ENCODE data around the gene MCM8.

DNA sequence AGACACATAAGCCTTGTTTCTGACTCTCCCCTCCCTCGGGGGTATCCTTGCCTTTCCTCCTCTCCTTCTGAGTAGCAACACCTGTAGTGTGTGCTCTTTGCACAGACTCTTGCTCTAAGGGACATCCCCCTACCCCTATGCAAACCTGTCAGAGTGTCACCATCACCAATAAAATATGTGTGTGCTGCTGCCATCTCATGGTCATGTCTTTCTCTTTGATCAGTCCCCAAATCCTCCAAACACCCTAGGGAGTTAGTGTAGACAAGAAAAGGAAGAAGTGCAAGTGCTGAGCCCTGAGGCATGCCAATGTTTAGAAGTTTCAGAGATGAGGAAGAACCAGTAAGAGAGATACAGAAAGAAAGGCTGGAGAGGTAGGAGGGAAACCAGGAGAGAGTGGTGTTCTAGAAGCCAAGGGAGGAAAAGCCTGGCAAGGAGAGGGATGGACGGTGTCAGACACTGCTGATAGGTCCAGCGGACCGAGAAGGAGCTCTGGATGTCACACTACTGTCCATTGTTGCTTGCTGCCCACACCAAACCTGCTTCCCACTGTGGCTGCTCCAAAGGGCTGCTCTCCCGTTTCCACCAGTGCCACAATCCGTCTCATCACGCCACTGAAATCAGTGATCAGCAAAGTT is 16.5 kb upstream of the MCM8 start:
- TF ChIP-seq, protein P1, sequence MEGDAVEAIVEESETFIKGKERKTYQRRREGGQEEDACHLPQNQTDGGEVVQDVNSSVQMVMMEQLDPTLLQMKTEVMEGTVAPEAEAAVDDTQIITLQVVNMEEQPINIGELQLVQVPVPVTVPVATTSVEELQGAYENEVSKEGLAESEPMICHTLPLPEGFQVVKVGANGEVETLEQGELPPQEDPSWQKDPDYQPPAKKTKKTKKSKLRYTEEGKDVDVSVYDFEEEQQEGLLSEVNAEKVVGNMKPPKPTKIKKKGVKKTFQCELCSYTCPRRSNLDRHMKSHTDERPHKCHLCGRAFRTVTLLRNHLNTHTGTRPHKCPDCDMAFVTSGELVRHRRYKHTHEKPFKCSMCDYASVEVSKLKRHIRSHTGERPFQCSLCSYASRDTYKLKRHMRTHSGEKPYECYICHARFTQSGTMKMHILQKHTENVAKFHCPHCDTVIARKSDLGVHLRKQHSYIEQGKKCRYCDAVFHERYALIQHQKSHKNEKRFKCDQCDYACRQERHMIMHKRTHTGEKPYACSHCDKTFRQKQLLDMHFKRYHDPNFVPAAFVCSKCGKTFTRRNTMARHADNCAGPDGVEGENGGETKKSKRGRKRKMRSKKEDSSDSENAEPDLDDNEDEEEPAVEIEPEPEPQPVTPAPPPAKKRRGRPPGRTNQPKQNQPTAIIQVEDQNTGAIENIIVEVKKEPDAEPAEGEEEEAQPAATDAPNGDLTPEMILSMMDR (IDR thresholded peaks at IDR 0.05) = no peak
- no peak for TF ChIP-seq POLR2A (IDR thresholded peaks at IDR 0.05)
